ENCODE data around the gene FKRP.

FKRP gene

DNA sequence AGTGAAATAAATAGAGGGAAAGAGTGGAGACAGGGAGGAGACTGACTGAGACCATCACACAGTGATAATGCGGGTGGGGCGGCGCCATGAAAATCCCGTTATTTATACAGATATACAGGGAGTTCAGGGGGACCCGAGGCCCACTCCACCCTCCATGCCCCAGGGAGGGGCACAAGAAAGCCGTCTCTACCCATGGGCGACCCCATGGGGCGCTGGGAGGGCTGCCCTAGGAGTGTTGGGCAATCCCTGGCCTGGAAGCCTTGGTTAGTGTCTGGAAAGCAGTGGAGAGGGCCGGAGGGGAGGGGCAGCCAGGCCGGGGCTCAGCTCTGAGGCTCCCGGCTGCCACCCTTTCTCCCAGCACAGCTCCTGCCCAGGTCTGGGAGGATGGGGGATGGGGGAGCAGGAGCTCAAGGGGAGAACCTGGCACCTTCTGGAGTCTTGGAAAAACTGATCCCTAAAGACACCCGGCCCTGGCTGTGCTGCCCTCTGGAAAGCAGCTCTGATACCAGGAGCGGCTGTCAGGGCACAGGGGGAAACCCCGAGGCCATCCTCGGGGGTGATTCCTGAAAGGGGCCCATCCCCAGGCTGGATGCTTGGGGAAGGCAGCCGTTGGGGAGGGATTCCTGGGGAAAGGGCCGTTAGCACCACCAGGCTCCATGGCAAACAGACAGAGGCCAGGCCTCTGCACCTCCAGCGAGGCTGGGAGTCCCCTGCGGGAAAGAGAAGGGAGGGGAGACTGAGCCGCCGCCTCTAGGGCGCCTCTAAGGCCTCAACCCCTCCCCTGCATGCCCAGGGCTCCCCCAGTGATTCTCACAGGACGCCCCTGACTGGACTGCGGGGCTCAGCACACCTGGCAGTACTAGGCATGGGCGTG, 26.0 kb upstream of the FKRP start:
- DNase-seq (ENCODE audit: low spot score) = no peak

DNA sequence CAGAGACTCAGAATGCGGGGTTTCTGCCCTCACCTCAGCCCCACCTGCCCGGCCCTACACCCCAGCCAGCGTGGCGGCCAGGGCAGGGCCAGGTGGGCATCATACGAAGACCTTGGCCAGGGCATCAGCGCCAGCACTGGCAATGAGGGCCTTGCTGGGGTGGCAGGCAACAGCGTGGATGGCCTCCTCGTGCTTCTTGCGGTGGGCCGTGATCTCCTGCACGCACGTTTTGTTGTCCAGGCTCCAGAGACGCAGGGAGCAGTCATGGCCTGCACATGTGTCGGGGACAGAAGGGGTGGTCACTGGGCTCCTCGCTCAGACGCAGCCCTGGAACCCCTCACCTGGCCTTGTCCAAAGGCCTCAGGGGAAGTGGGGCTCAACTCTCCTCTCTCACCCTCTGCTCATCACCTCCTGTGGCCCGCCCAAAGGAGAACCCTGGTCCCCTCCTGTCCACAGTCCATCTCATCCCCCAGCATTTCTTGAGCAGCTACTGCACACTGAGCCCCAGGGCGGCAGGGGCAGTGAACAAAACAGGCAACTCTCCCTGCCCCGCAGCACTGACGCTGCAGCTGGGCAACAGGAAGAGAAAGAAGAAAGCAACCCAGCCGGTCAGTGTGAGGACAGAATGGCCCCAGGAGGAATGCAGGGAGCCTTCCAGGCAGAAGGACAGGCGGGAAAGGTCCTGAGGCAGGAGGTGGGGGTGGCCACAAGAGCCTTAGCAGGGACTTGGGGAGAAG, 25.2 kb upstream of the FKRP start:
- DNase-seq (ENCODE audit: low spot score) = no peak

GRCh38 chr19:46721269-46722003, 24.4 kb upstream of the FKRP start:
- no peak for DNase-seq (ENCODE audit: low spot score)

DNA sequence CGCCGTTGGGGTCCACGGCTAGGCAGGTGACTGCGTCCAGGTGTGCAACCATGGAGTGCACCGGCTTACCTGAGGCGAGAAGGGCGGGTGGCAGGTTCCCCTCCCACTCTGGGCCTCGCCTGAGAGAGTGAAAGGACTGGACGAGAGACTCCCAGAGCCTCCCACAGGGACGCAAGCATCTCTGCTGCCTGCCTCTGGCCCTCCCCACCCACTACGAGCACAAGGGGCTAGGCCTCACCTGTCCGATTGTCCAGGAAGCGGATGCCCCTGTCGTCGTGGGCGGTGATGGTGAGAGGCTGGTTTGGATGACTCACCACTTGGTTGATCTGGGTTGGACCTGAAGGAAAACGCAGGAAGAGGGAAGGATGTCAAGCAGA, 23.9 kb upstream of the FKRP start:
- no peak for DNase-seq (ENCODE audit: low spot score)

- no peak for DNase-seq (ENCODE audit: low spot score)
These were observed 23.3 kb upstream of the FKRP start for GRCh38 chr19:46722421-46723022.

- DNase-seq (ENCODE audit: low spot score) = no peak
These were observed 22.8 kb upstream of the FKRP start for GRCh38 chr19:46723023-46723461.

DNA sequence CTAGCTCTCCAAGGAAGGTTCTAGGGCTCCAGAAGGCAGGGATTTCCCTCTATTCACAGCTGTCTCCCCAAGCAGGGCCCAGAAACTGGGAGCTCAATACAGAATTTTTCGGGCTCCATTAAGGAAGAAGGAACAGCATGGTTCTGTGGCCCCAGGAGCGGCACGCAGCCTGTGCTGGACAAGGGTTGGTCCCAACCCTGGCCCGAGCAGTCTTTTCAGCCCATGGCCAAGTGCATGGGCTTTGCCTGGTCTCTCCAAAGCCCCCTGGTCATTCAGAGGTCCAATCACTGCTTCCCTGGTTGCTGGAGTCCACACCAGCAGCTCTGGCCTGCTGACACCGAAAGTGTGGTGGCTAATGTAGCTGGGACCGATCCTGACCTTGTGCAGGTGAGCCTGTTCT, 22.4 kb upstream of the FKRP start:
- DNase-seq (ENCODE audit: low spot score) = no peak

DNA sequence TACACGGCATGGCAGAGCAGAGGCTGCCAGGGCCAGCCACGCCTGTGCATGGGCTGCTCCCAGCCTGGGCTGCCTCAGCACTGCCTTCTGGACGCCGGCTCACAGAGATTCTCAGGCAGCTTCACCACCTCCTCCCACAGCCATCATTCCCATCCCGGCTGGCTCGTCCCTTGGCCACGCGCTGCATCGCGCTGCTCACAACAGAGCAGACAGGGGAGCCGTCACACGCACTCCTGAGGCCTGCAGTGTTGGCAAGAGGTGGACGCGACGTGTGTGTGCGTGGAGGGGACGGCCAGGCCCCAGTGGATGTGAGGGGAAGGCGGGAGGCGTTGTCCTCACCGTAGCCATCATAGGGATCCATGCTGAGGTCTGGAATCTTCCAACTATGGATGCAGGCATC, 21.4 kb upstream of the FKRP start:
- DNase-seq (ENCODE audit: low spot score) = no peak

DNA sequence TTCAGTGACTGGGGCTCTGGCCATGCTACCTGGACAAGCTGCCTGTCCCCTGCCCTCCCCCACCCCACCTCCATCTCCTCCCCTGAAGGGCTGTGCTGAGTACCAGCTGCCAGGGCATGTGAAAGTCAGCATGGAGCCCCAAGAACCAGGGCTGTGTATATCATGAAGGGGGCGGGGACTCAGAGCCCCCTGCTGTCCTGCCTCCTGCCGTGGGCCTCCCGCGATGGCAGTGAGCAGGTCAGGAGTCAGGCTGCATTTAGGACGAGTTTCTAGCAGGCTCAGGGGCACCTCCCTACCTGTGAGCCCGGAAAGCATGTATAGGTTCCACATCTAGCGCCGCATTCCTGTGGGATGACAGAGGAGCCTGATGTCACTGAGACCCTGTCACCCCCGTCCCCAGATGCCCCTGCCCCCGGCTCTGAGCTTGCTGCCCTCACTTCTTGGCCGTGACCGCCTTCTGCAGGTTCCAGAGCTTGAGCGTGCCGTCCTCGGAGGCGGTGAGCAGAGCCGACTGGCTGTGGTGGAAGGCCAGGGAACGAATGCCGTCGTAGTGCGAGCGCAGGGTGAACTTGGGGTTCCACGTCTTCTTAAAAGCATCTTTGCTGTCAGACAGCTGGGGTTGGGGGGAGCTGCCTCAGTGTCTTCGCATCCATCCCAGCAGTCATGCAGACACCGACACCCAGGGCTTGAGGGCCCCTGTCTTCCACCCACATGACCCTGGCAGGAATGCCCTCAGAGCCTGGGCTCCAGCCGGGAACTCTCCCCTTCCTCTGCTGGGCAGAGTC, 20.6 kb upstream of the FKRP start:
- DNase-seq (ENCODE audit: low spot score) = no peak

- no peak for DNase-seq (ENCODE audit: low spot score)
These were observed 19.9 kb upstream of the FKRP start for GRCh38 chr19:46725859-46726393.

DNA sequence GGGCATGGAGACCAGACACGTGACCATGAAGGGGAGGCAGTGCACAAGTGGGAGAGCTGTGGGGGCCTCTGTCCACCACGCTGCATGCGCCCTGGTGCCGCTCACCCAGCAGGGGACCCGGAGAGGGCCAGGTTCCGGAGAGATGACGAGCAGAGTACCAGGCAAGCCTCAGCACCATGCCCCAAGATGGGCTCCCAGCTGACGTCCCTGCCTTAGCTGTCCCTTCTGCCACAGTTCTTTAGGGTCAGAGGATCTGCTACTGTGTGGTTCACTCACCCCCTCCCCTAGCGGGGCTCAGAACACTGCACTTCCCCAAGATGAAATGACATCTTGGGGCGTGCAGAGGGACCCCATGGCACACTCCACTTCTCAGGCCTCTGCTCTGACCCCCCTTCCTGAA, 19.3 kb upstream of the FKRP start:
- DNase-seq (ENCODE audit: low spot score) = no peak

- DNase-seq (ENCODE audit: low spot score) = no peak
These were observed 18.8 kb upstream of the FKRP start for GRCh38 chr19:46726971-46727501.

- no peak for DNase-seq (ENCODE audit: low spot score)
These were observed 18.1 kb upstream of the FKRP start for GRCh38 chr19:46727757-46728156.

- no peak for DNase-seq (ENCODE audit: low spot score)
These were observed 17.6 kb upstream of the FKRP start for GRCh38 chr19:46728208-46728607.

GRCh38 chr19:46728693-46729339, 17.0 kb upstream of the FKRP start:
- no peak for DNase-seq (ENCODE audit: low spot score)

GRCh38 chr19:46729696-46730095, 16.2 kb upstream of the FKRP start:
- DNase-seq (ENCODE audit: low spot score) = no peak

GRCh38 chr19:46730187-46730586, 15.7 kb upstream of the FKRP start:
- no peak for DNase-seq (ENCODE audit: low spot score)

- DNase-seq (ENCODE audit: low spot score) = no peak
These were observed 15.3 kb upstream of the FKRP start for GRCh38 chr19:46730595-46730994.

DNA sequence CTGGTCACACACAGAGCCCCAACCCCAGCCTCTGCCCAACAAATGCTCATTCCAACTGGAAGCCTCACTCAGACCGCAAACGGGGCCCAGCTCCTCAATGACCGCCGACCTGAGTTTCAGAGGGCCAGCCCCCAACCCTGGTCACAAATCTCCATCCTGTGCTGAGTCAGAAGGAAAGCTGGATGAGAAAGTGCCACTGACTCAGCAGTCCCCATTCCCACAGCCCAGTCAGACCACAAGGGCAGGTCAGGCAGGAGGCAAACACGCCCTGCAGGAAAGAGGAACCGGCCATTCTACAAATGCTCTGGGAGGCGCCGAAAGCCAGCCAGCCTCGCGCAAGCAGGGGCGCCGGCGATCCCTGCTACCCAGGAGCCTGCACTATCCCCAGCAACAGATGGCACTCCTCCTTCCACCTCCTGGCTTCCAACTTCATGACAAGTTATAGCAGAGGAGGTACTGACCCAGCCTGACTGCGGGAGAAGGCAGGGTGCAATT, 14.8 kb upstream of the FKRP start:
- no peak for DNase-seq (ENCODE audit: low spot score)

DNA sequence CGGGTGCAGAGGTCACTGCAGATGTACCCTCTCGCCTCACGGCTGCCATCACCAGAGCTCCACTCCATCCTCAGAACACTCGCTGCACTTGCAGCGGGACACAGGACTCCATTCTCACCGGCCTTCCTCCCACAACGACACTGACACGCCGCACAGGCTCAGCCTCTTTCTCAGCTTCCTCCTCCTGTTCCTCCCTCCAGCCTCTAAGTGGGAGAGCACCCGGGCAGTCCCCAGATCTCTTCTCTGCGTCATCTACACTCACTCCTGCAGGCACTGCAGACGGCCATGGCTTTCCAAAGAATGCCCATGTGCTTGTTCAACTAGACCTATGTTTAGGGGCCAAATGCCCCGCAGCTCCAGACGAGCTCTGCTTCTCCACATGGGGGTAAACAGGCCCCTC, 14.3 kb upstream of the FKRP start:
- no peak for DNase-seq (ENCODE audit: low spot score)
